Esophagus muscularis mucosa (tissue), 4 donors: ENCODE data around the gene VIM. TPM values are rescaled to one million over a fixed set of nuclear protein-coding genes. Genes with fewer than 3 reads are reported as not detected.

Experiments used
- DNase-seq: peaks from one replicate; pipeline ENCODE4 v3.0.0-alpha.2; 2017; ENCODE audit errors: extremely low spot score
- H3K27ac ChIP-seq, 4 donors: fragments of 200-600 bp; sonication (generic); replicated peaks in 1 of 4; 1 replicate in 3 of 4; 2 replicates in 1 of 4; pipeline ENCODE4 v1.5.1; 2016 to 2019; ENCODE audit warnings: mild to moderate bottlenecking in 1 of 4
- H3K27me3 ChIP-seq, 4 donors: fragments of 200-600 bp; sonication (generic); one replicate each; pipeline versions ENCODE4 v1.5.1 to v1.6.0; 2016 to 2019
- H3K36me3 ChIP-seq, 4 donors: fragments of 200-600 bp; sonication (generic); one replicate each; pipeline ENCODE4 v1.5.1; 2016 to 2019
- H3K4me1 ChIP-seq, 4 donors: fragments of 200-600 bp; sonication (generic); one replicate each; pipeline ENCODE4 v1.5.1; 2016 to 2019
- H3K4me3 ChIP-seq, 4 donors: fragments of 200-600 bp; sonication (generic); 1 replicate in 2 of 4; 2 replicates in 2 of 4; pipeline ENCODE4 v1.5.1; 2016 to 2019; ENCODE audit warnings: mild to moderate bottlenecking in 4 of 4, moderate library complexity in 1 of 4
- H3K9me3 ChIP-seq, 4 donors: fragments of 200-600 bp; sonication (generic); 1 replicate in 3 of 4; 2 replicates in 1 of 4; pipeline ENCODE4 v1.5.1; 2016 to 2019
- EP300 ChIP-seq: sonication (generic); formaldehyde crosslinking; IDR thresholded peaks from one replicate; pipeline ENCODE4 v1.6.1; 2017; ENCODE audit warnings: antibody characterized with exemption
- POLR2A ChIP-seq: fragments of 450-650 bp; IDR thresholded peaks from one replicate; pipeline ENCODE4 v1.6.1; 2017; ENCODE audit warnings: antibody characterized with exemption, moderate library complexity, mild to moderate bottlenecking, low read depth
- POLR2AphosphoS5 ChIP-seq, 2 donors: sonication (generic); formaldehyde crosslinking; IDR thresholded peaks; one replicate each; pipeline ENCODE4 v1.6.1; 2017; ENCODE audit warnings: antibody characterized with exemption in 2 of 2
- WGBS: methylation state at CpG from one replicate; pipeline ENCODE4 v1.1.5; 2018; 5-methylcytosine and 5-hydroxymethylcytosine counted together
- intact Hi-C: fragments of 100-400 bp; cut with DNase I; formaldehyde crosslinking; loops from one replicate; pipeline ENCODE4 v1.15.1; 2023
- total RNA-seq, 4 donors: library from RNA; depleted of rRNA; stranded (reverse); fragments of >200 nt; gene quantifications; one replicate each; pipeline versions ENCODE4 v1.1.0 to v1.2.1, GENCODE V29; 2016
- TF ChIP-seq, protein P1 (sequence below), 3 experiments: fragments of 200-600 bp in 2 of 3; fragments of 450-650 bp in 1 of 3; sonication (generic) in 2 of 3; IDR thresholded peaks; one replicate each; pipeline ENCODE4 v1.5.1; 2017 to 2019; ENCODE audit warnings: antibody characterized with exemption in 3 of 3, mild to moderate bottlenecking in 2 of 3, moderate library complexity in 1 of 3

Gene VIM
- total RNA-seq, 4 donors from 2014 or later: 1,242 to 2,218 (median 1,951) TPM

DNA sequence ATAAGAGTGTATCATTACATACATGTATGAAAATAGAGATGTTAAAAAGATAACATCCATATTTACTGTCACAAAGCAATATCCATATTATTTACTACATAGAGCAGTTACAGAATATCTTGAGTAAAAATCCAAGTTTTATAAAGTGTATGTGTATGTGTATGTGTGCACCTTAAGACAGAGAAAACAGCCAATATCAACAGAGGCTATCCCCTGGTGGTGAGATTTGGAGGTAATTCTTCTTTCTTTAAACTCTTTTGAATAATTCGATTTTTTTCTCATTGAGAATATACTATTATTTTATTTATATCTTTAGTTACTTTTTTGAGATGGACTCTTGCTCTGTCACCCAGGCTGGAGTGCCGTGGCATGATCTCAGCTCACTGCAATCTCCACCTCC, 44.9 kb upstream of the VIM start:
- TF ChIP-seq EP300: no peak
- TF ChIP-seq, protein P1, sequence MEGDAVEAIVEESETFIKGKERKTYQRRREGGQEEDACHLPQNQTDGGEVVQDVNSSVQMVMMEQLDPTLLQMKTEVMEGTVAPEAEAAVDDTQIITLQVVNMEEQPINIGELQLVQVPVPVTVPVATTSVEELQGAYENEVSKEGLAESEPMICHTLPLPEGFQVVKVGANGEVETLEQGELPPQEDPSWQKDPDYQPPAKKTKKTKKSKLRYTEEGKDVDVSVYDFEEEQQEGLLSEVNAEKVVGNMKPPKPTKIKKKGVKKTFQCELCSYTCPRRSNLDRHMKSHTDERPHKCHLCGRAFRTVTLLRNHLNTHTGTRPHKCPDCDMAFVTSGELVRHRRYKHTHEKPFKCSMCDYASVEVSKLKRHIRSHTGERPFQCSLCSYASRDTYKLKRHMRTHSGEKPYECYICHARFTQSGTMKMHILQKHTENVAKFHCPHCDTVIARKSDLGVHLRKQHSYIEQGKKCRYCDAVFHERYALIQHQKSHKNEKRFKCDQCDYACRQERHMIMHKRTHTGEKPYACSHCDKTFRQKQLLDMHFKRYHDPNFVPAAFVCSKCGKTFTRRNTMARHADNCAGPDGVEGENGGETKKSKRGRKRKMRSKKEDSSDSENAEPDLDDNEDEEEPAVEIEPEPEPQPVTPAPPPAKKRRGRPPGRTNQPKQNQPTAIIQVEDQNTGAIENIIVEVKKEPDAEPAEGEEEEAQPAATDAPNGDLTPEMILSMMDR (IDR thresholded peaks at IDR 0.05): peak in 1 of 3 experiments; percentile 12

DNA sequence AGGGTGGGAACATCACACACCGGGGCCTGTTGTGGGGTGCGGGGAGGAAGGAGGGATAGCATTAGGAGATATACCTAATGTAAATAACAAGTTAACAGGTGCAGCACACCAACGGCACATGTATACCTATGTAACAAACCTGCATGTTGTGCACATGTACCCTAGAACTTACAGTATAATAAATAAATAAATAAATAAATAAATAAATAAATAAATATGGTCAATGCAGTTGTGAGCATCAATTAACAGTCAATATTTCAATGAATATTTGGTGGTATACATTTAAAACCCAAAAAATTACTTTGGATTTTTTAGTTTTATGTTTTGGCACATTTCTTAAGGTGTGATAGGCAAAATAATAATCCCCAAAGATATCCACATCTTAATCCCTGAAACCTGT, 42.2 kb upstream of the VIM start:
- Histone ChIP-seq H3K36me3 (no peaks in the 10 kb centered on the region), H3K4me3 (no peak overlapping the region), H3K27ac (no peak overlapping the region), H3K9me3 (no peaks in the 10 kb centered on the region), H3K27me3 (no peaks in the 10 kb centered on the region), H3K4me1 (no peaks in the 10 kb centered on the region)
- intact Hi-C loops: no loop called here
- TF ChIP-seq EP300: no peak
- TF ChIP-seq, protein P1 (IDR thresholded peaks at IDR 0.05): no peak
- no peak for TF ChIP-seq POLR2A
- TF ChIP-seq POLR2AphosphoS5 (IDR thresholded peaks at IDR 0.05): no peak
- 100% methylated on average over 3 of the region's 3 CpGs for WGBS
- DNase-seq: no peak

More for the DNA sequence above, 44.9 kb upstream of the VIM start:
- H3K27ac ChIP-seq: no peak overlapping the region
- no peaks in the 10 kb centered on the region for H3K27me3 ChIP-seq
- no peaks in the 10 kb centered on the region for H3K9me3 ChIP-seq
- no peak for DNase-seq
- intact Hi-C loops: no loop called here
- no peak overlapping the region for H3K4me3 ChIP-seq
- WGBS: 96% methylated on average over 2 of the region's 2 CpGs
- H3K36me3 ChIP-seq: no peaks in the 10 kb centered on the region
- H3K4me1 ChIP-seq: peaks cover 0 to 5% (median 0%) of the 10 kb centered on the region in 4 donors

DNA sequence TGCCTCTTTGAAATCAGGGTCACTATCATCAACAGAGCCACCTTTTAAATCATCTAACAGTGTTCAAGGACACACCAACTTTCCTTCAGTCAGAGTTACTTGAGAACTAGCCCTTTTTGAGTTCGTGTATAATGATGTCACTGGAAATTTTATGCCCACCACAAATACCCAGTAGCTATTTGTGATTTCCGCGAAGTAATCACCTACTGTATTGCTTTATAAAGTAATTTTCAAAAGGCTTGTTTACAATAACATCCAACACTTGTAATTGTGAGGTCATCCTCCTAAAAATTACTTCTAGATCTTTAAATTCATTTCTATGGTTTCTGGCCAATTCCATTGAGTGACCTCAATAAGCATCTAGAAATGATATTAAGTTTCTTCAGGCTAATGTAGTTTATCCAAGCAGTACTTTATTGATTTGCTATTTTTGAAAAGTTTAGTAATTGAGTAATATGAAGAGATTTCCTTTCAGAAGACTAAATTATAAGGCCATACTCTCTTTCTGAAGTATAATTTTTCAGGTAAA, 39.3 kb upstream of the VIM start:
- WGBS: 93% methylated on average over 3 of the region's 3 CpGs
- H3K27me3 ChIP-seq: no peaks in the 10 kb centered on the region
- H3K36me3 ChIP-seq: no peaks in the 10 kb centered on the region
- intact Hi-C loops: no loop called here
- TF ChIP-seq POLR2A: no peak
- no peak for TF ChIP-seq POLR2AphosphoS5 (IDR thresholded peaks at IDR 0.05)
- TF ChIP-seq EP300: no peak
- TF ChIP-seq, protein P1 (IDR thresholded peaks at IDR 0.05): no peak
- no peak for DNase-seq
- H3K4me1 ChIP-seq: no peaks in the 10 kb centered on the region
- H3K27ac ChIP-seq: no peak overlapping the region
- H3K9me3 ChIP-seq: no peaks in the 10 kb centered on the region
- H3K4me3 ChIP-seq: no peak overlapping the region

DNA sequence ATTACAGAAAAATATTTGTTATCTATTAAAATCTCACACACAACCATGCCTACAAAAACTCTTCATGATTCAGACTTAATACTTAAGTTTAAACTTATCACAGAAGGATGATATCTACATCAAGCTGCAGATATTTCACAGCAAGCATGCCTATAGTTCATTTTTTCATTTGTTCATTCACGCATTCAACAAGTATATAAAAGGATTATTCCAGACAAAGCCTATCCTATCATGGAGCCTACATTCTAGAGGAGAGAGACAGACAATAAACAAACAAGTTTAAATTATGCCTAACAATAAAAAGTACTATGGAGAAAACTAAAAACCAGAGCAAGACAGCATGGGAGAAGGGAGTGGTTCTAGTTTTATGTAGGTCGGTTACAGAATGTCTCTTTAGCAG, 37.4 kb upstream of the VIM start:
- Histone ChIP-seq H3K27me3 (no peaks in the 10 kb centered on the region), H3K27ac (no peak overlapping the region)
- 91% methylated on average over 2 of the region's 2 CpGs for WGBS

DNA sequence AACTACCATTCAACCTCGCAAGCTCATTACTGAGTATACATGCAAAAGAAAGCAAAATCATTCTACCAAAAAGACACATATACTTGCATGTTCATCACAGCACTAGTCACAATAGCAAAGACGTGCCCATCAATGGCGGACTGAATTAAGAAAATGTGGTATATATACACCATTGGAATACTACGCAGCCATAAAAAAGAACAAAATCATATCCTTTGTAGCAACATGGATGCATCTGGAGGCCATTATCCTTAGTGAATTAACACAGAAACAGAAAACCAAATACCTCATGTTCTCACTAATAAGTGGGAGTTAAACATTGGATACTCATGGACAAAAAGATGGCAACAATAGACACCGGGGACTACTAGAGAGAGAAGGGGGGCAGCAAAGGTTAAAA, 33.0 kb upstream of the VIM start:
- Histone ChIP-seq H3K27me3 (no peaks in the 10 kb centered on the region), H3K4me1 (peaks cover 6 to 13% (median 12%) of the 10 kb centered on the region in 4 donors), H3K4me3 (no peak overlapping the region), H3K36me3 (no peaks in the 10 kb centered on the region), H3K27ac (no peak overlapping the region), H3K9me3 (no peaks in the 10 kb centered on the region)
- TF ChIP-seq, protein P1 (IDR thresholded peaks at IDR 0.05): no peak
- no peak for TF ChIP-seq POLR2A
- TF ChIP-seq EP300: no peak
- TF ChIP-seq POLR2AphosphoS5 (IDR thresholded peaks at IDR 0.05): no peak
- intact Hi-C loops: no loop called here
- DNase-seq: no peak
- WGBS: 97% methylated on average over 4 of the region's 5 CpGs

More for the DNA sequence above, 37.4 kb upstream of the VIM start:
- TF ChIP-seq POLR2A (no peak), POLR2AphosphoS5 (IDR thresholded peaks at IDR 0.05) (no peak)
- DNase-seq: no peak
- Histone ChIP-seq H3K4me1 (no peaks in the 10 kb centered on the region), H3K9me3 (no peaks in the 10 kb centered on the region), H3K36me3 (no peaks in the 10 kb centered on the region), H3K4me3 (no peak overlapping the region)
- intact Hi-C loops: no loop called here
